ENCODE measurements around the gene PGAP3.

PGAP3 gene

DNA sequence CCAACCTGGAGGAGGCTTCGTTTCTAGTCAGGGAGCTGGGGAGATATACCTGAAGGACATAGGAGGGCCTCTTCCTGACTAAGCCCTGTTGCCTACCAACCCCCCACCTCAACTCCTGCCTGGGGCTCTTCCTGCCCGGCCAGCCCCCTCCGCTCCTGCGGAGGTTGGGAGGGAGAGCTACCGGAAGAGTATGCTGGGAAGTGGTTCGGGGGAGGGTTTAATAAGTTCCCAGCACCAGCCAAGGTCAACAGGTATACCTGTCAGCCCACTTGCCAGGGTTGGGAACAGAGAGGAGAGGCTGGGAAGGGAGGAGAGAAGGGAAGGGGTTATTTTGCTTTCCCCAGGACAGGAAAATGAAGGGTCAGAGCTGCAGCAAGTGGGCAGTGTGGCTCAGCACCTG lies 56.5 kb downstream of the PGAP3 start:
- no peak for DNase-seq (ENCODE audit: low read depth)
- no peak overlapping the region for H3K4me3 ChIP-seq (ENCODE audit: low read length)
- TF ChIP-seq CTCF (conservative IDR thresholded peaks at IDR 0.05; ENCODE audit: low read length): no peak

DNA sequence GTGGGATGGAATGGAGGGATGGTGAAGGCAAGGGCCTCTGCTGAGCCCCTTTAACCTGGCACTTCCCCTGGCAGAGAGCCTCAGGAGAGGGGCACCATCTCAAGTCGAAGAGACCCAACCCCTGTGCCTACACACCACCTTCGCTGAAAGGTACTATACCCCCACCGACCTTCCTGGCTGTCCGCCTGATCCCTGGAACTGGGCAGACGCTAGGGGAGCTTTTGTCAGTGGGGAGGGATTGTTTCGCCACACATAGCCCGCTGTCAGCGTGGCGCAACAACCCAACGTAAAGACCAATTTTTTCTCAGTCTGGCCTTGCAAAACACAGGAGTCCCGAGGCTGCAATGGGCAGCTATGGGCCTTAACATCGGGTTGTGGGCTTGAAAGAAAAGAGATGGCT lies 58.0 kb downstream of the PGAP3 start:
- TF ChIP-seq CTCF (conservative IDR thresholded peaks at IDR 0.05; ENCODE audit: low read length): no peak
- no peak for DNase-seq (ENCODE audit: low read depth)
- H3K4me3 ChIP-seq (ENCODE audit: low read length): no peak overlapping the region

DNA sequence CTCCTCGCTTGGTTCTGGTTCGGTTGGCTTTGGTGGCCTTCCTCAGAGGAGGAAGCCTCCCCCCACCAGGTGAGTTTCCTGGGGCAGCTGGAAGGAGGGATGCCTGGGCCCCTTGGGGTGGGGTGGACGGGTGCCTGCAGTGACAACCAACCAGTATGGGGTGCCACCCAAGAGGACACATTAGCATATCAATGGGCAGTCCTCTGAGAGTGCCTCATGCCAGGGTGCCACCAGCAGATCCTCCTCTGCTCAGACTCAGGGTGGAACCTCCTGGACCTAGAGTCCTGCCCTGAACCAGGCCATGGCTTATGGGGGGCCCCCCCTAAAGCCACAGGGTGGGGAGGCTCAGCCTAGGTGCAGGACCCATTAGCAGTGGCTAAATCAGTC lies 58.4 kb downstream of the PGAP3 start:
- no peak for DNase-seq (ENCODE audit: low read depth)
- no peak overlapping the region for H3K4me3 ChIP-seq (ENCODE audit: low read length)
- no peak for TF ChIP-seq CTCF (conservative IDR thresholded peaks at IDR 0.05; ENCODE audit: low read length)

DNA sequence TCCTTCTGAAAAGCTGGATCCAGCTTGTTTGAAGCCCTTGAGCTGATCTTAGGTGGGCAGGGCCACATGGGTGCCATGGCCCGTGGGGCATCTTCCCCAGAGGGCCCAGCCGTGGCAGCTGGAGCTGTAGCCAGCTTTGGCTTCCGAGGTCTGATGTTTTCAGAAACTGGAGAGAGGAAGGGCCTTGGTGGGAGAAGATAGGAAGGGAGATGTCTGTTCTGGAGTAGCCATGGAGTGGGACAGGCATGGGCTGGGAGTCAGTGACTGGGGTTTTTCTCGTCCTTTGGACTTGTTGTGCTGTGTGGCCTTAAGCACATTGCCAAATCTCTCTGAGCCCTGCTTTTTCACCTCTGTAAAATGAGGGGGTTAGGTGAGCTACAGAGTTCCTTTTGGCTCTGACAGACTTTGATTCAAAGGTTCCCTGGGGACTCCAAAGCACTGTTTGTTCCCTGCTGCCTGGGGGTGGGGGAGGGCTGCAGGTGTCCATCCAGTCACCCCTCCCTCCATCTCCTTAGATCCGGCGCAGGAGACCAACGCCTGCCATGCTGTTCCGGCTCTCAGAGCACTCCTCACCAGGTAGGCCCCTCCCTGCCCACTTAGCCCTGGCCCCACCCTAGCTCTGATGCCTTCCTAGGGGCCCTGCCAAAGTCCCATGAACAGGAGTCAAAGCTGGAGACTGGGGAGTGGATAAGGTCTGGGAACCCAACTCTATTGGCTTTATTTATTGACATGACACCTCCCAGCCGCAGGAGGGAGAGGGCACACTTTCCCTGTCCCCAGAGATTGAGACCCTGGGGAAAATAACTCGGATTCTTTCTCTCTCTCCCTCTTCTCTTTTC lies 59.0 kb downstream of the PGAP3 start:
- no peak for TF ChIP-seq CTCF (conservative IDR thresholded peaks at IDR 0.05; ENCODE audit: low read length)
- no peak for DNase-seq (ENCODE audit: low read depth)
- H3K4me3 ChIP-seq (ENCODE audit: low read length): no peak overlapping the region

DNA sequence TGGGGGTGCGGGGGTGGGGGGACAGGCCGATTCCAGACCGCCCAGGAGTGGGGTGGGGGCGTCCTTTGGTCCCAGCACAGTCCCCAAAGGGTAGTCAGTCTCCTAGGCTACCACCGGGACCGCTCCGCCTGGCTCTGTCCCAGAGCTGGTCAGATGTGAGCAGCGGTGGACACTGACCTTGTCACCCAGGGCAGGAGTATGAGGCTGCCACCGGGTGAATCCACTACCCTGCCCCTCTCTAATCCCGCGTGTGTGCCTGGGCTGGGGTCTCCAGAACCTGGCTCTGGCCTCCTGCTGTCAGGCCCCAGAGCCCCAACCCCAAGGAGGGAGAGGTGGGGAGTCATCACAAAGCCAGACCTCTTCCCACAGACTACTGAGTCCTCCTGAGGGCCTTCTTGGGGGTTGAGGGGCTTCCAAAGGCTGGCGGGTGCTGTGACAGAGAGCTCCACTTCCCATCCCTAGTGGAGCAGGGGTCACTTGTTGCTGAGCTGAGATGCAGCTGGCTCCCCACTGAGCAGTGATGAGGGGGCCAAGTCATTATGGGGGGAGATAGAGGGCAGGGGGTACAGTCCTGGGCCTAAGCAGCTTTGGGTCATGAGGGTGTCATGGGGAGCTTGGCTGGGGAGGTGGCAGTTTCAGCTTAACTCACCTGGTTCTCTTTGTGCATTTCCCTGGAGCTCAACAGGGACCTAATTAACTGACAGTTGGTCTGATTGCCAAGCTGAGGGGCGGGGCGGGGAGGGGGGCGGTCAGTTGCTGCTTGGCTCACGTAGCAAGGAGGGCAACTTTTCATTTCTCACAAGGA lies 59.9 kb downstream of the PGAP3 start:
- DNase-seq (ENCODE audit: low read depth): no peak
- TF ChIP-seq CTCF (conservative IDR thresholded peaks at IDR 0.05; ENCODE audit: low read length): no peak
- H3K4me3 ChIP-seq (ENCODE audit: low read length): no peak overlapping the region

DNA sequence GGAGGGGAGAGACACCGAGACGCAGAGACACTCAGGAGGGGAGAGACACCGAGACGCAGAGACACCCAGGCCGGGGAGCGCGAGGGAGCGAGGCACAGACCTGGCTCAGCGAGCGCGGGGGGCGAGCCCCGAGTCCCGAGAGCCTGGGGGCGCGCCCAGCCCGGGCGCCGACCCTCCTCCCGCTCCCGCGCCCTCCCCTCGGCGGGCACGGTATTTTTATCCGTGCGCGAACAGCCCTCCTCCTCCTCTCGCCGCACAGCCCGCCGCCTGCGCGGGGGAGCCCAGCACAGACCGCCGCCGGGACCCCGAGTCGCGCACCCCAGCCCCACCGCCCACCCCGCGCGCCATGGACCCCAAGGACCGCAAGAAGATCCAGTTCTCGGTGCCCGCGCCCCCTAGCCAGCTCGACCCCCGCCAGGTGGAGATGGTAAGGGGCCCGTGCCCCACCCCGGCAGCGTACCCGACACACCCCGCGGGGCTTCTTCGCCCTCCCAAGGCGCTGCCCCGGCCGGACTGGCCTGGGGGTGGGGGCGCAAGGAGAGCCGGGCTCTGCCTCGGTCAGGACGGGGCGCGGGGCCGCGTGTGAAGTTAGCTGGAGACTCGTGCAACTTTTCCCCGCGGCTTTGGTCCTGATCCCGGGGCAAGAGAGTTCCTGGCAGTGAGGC lies 60.7 kb downstream of the PGAP3 start:
- H3K4me3 ChIP-seq (ENCODE audit: low read length): no peak overlapping the region
- DNase-seq (ENCODE audit: low read depth): no peak
- TF ChIP-seq CTCF (conservative IDR thresholded peaks at IDR 0.05; ENCODE audit: low read length): no peak

Measured in AG10803 (cell line).